HFF-Myc (cell line): Measurements from ENCODE around the gene CHST11.

Experiments used
- DNase-seq: peaks from one replicate; pipeline ENCODE4 v3.0.0-alpha.2; 2011; ENCODE audit warnings: low read depth; ENCODE audit errors: extremely low read depth
- H3K4me3 ChIP-seq: replicated peaks from 2 replicates; pipeline ENCODE4 v1.5.1; 2011; ENCODE audit warnings: low read depth, mild to moderate bottlenecking, control low read depth, low read length
- CTCF ChIP-seq: IDR thresholded peaks from 2 replicates; pipeline ENCODE4 v1.5.1; 2012; ENCODE audit warnings: mild to moderate bottlenecking, low read depth, low read length, control low read depth; ENCODE audit errors: missing control alignments

Gene CHST11

GRCh38 chr12:104643819-104644669 is 187.3 kb downstream of the CHST11 start:
- no peak for DNase-seq
- no peak for TF ChIP-seq CTCF
- H3K4me3 ChIP-seq: no peak overlapping the region

- no peak overlapping the region for H3K4me3 ChIP-seq
- no peak for DNase-seq
Observed at GRCh38 chr12:104648756-104649155, 192.0 kb downstream of the CHST11 start.

GRCh38 chr12:104649217-104649824 is 192.6 kb downstream of the CHST11 start:
- no peak for TF ChIP-seq CTCF
- no peak for DNase-seq
- no peak overlapping the region for H3K4me3 ChIP-seq

More at GRCh38 chr12:104648756-104649155, 192.0 kb downstream of the CHST11 start:
- TF ChIP-seq CTCF: no peak

- DNase-seq: no peak
- H3K4me3 ChIP-seq: no peak overlapping the region
- no peak for TF ChIP-seq CTCF
Observed at GRCh38 chr12:104649921-104650320, 193.2 kb downstream of the CHST11 start.

- no peak overlapping the region for H3K4me3 ChIP-seq
- no peak for DNase-seq
- no peak for TF ChIP-seq CTCF
Observed at GRCh38 chr12:104650541-104650940, 193.8 kb downstream of the CHST11 start.

- no peak for DNase-seq
- no peak for TF ChIP-seq CTCF
- no peak overlapping the region for H3K4me3 ChIP-seq
Observed at GRCh38 chr12:104651811-104652210, 195.1 kb downstream of the CHST11 start.

- DNase-seq: no peak
- TF ChIP-seq CTCF: no peak
- H3K4me3 ChIP-seq: no peak overlapping the region
Observed at GRCh38 chr12:104652358-104652757, 195.6 kb downstream of the CHST11 start.
